ENCODE measurements around the gene PRM1. TPM values are rescaled to one million over a fixed set of nuclear protein-coding genes. Genes with fewer than 3 reads are reported as not detected.

Gene PRM1
- polyA plus RNA-seq, 3 donors from 2014 or later = not detected

DNA sequence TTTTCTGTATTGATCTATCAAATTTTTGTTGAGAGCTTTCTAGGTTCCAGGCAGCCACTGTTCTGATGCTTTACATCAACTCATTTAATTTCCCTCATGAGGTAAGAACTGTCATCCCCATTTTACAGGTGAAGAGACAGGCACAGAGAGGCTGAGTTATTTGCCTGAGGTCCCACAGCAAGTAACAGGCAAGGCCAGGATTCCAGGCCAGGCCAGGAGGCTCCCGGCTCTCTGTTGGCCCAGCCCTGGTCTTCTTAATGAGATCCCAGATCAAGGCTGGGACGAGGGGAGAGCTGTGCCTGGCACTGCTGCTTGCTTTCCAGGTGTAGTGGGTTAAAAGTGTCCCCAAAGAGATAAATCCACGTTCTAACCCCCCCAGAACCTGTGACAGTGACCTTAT is 41.7 kb upstream of the PRM1 start:
- no peak for DNase-seq
- Mint-ChIP-seq H3K27ac (no peak overlapping the region), H3K36me3 (no peaks in the 10 kb centered on the region), H3K27me3 (ENCODE audit: low read depth in 3 of 3) (peaks cover 3 to 22% (median 21%) of the 10 kb centered on the region in 3 donors), H3K9me3 (peaks cover 0 to 2% (median 0%) of the 10 kb centered on the region in 6 donors), H3K4me3 (no peak overlapping the region), H3K4me1 (peaks cover 6 to 12% of the 10 kb centered on the region in 2 donors)

DNA sequence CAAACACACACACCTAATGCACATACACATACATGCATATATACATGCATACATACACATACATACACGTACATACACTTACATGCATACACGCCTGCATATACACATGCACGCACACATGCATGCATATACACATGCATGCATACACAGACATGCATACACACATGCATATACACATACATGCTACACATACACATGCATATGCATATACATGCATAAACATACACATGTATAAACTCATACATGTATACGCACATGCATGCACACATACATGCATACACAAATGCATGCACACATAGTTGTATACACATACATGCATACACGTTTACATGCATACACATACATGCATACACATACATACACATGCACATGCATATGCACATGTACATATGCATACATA is 40.5 kb upstream of the PRM1 start:
- no peak overlapping the region for H3K27ac Mint-ChIP-seq
- H3K27me3 Mint-ChIP-seq (ENCODE audit: low read depth in 3 of 3) = peaks cover 0 to 12% (median 11%) of the 10 kb centered on the region in 3 donors
- peaks cover 0 to under 1% of the 10 kb centered on the region in 2 donors for H3K4me1 Mint-ChIP-seq
- no peak overlapping the region for H3K4me3 Mint-ChIP-seq
- no peak for DNase-seq
- no peaks in the 10 kb centered on the region for H3K36me3 Mint-ChIP-seq
- no peaks in the 10 kb centered on the region for H3K9me3 Mint-ChIP-seq

DNA sequence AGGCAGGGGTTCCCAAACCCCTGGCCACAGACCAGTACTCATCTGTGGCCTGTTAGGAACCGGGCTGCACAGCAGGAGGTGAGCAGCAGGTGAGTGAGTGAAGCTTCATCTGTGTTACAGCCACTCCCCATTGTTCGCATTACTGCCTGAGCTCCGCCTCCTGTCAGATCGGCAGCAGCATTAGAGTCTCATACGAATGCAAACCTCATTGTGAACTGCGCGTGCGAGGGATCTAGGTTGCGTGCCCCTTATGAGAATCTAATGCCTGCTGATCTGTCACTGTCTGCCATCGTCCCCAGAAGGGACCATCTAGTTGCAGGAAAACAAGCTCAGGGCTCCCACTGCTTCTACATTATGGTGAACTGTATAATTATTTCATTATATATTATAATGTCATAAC is 39.0 kb upstream of the PRM1 start:
- H3K36me3 Mint-ChIP-seq = no peaks in the 10 kb centered on the region
- no peak overlapping the region for H3K4me3 Mint-ChIP-seq
- no peaks in the 10 kb centered on the region for H3K4me1 Mint-ChIP-seq
- no peak for DNase-seq
- H3K9me3 Mint-ChIP-seq = no peaks in the 10 kb centered on the region
- peaks cover 0 to 7% (median 7%) of the 10 kb centered on the region in 3 donors for H3K27me3 Mint-ChIP-seq (ENCODE audit: low read depth in 3 of 3)
- no peak overlapping the region for H3K27ac Mint-ChIP-seq

DNA sequence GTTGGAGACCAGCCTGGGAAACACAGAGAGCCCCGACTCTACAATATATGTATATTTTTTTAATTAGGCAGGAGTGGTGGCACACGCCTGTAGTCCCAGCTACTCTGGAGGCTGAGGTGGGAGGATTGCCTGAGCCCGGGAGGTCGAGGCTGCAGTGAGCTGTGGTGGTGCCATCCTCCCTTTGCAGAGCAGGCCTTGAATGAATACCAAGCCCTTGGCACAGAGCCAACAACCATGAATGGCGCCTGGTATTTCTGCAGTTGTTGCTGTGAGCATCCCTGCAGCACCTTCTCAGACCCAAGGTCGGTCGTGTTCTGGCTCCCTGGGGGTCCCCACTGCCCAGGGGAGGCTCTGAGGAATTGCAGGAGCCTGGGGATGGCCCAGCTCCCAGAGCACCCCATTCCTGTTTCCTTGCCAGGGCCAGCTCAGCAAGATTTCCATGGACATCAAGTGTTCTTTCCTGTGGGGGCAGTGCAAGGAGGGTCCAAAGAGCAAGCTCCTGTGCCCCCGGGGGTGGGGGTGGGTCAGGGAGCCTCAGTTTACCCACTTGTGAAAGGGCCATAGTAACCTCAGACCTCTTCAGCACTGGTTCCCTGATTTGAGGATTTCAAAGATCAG is 38.5 kb upstream of the PRM1 start:
- H3K4me3 Mint-ChIP-seq = no peak overlapping the region
- DNase-seq = no peak
- H3K9me3 Mint-ChIP-seq = no peaks in the 10 kb centered on the region
- no peaks in the 10 kb centered on the region for H3K36me3 Mint-ChIP-seq
- H3K4me1 Mint-ChIP-seq = no peaks in the 10 kb centered on the region
- H3K27me3 Mint-ChIP-seq (ENCODE audit: low read depth in 3 of 3) = peaks cover 0 to 7% (median 2%) of the 10 kb centered on the region in 3 donors
- H3K27ac Mint-ChIP-seq = no peak overlapping the region

DNA sequence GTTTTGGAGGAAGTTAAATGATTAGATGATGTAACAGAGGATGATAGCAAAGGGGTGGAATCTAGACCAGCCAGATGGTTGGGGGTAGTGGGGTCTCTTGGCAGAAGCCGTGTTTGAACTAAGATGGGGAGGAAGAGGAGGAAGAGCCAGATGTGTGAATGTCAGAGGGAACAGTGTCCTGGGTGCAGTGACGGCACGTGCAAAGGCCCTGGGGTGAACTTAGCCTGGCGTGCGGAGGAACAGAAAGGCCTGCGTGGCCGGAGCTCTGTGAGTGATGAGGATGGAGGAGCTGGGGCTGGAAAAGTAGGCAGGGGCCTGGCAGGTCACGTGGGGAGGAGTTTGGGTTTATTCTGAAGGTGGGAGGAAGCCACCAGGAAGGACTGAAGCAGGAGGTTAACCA is 37.7 kb upstream of the PRM1 start:
- H3K9me3 Mint-ChIP-seq = no peaks in the 10 kb centered on the region
- H3K27me3 Mint-ChIP-seq (ENCODE audit: low read depth in 3 of 3) = peaks cover 0 to 7% (median 2%) of the 10 kb centered on the region in 3 donors
- H3K4me1 Mint-ChIP-seq = no peaks in the 10 kb centered on the region
- no peak overlapping the region for H3K4me3 Mint-ChIP-seq
- H3K27ac Mint-ChIP-seq = no peak overlapping the region
- H3K36me3 Mint-ChIP-seq = no peaks in the 10 kb centered on the region
- DNase-seq = no peak

DNA sequence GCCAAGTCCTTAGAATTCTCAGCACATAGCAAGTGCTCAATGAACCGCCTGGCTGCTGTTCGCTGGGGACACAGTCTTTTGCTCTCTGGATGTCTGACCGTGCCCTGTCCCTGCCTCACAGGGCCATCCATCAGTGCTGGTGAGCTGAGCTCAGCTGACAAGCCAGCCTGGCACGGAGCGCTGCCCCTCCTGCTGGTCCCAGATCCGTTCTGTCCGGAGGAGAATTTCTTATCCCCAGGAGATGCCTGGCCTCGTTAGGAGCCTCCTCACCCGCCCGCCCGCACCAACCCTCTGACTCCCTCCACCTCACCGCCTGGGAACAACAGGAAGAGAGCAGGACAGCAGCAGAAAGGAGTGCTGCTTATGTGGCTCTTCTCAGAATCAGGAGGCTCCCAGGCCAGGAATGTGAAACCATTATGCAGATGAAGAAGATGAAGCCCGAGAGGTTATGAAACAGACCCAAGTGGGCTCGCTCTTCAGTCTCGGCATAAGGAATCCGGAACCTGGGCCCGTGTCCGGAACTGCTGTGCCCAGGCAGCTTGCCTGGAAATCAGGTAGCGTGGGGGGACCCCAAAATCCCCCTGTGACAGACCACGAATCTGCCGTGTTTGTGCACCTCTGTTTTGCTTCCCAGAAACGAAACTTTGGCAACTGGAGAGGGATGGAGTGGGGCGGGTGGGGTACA is 35.3 kb upstream of the PRM1 start:
- H3K27ac Mint-ChIP-seq = no peak overlapping the region
- H3K4me1 Mint-ChIP-seq = peaks cover 13 to 15% of the 10 kb centered on the region in 2 donors
- no peak overlapping the region for H3K4me3 Mint-ChIP-seq
- H3K27me3 Mint-ChIP-seq (ENCODE audit: low read depth in 3 of 3) = peaks cover 2 to 9% (median 2%) of the 10 kb centered on the region in 3 donors
- no peak for DNase-seq
- no peaks in the 10 kb centered on the region for H3K9me3 Mint-ChIP-seq
- H3K36me3 Mint-ChIP-seq = no peaks in the 10 kb centered on the region

DNA sequence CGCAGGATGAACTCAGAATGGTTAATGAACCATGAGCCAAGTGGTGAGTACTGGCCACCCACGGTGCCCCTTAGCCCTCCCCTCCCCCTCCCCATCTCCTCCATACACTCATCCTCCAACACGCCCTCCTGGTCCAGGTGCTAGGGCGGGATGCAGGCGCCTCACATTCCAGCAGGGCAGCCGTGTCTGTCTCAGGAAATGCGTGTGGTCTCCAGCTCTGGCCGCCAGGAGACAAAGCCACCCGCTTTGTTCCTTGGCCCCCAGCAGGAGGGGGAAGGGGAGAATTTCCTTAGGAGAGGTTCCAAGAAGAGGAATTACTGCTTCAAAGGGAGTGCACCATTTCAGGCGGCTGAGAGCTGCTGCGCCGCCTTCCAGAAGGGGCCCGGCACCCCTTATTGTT is 34.4 kb upstream of the PRM1 start:
- no peaks in the 10 kb centered on the region for H3K36me3 Mint-ChIP-seq
- H3K9me3 Mint-ChIP-seq = no peaks in the 10 kb centered on the region
- H3K4me1 Mint-ChIP-seq = peaks cover 23 to 24% of the 10 kb centered on the region in 2 donors
- peaks cover 2 to 9% (median 2%) of the 10 kb centered on the region in 3 donors for H3K27me3 Mint-ChIP-seq (ENCODE audit: low read depth in 3 of 3)
- H3K4me3 Mint-ChIP-seq = no peak overlapping the region
- H3K27ac Mint-ChIP-seq = no peak overlapping the region
- DNase-seq = no peak

DNA sequence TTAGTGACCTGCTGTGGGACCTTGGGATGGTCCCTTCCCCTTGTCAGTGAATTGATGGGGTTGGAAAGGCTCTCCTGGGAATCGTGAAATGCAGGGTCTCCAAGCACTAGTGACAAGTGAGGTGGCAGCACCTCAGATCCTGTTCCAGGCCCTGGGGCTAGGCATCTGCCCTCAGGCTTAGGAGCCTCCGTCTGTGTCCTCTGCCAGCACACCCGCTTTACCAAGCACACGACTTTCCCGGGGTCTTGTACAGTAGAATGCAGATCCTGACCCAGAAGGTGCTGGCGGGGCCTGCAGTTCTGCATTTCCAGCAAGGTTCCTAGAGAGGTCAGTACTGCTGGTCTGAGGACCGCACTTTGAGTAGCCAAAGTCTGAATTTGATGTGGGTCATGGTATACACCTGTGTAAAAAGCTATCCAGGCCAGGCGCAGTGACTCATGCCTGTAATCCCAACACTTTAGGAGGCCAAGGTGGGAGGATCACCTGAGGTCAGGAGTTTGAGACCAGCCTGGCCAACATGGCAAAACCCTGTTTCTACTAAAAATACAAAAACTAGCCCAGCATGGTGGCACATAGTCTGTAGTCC is 33.3 kb upstream of the PRM1 start:
- Mint-ChIP-seq H3K27me3 (ENCODE audit: low read depth in 3 of 3) (peaks cover 2 to 12% (median 3%) of the 10 kb centered on the region in 3 donors), H3K4me1 (peaks cover 24 to 25% of the 10 kb centered on the region in 2 donors), H3K36me3 (no peaks in the 10 kb centered on the region), H3K9me3 (no peaks in the 10 kb centered on the region), H3K4me3 (no peak overlapping the region), H3K27ac (no peak overlapping the region)
- DNase-seq = no peak

DNA sequence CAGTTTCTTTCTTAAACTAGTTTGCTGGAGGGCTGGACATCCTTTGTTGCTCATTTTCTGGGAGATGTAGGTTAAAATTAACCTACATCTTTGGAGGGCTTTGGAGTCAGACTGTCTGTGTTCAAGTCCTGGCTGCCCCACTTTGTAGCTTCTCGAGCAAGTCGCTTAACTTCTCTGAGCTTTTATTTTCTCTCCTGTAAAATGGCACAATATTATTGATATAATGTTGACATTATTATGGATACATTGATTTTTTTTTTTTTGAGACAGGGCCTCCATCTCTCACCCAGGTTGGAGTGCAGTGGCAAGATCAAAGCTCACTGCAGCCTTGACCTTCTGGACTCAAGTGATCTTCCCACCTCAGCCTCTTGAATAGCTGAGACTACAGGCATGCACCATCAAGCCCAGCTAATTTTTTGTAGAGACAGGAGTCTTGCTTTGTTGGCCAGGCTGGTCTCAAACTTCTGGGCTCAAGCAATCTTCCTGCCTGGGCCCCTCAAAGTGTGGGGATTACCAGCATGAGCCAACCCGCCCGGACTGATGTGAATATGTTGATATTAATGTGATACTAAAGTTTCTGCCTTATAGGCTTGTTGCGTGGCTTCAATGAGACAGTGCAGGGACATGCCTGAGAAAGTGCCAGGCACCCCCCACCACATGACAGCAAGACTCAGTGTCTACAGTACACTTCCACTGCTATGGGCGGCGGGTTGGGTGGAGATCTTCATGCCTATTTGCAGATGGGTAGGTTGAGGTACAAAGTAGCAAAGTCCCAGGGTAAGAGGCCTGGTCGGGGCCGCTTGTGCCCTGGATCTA is 32.6 kb upstream of the PRM1 start:
- Mint-ChIP-seq H3K4me3 (no peak overlapping the region), H3K4me1 (peaks cover 24 to 25% of the 10 kb centered on the region in 2 donors), H3K27ac (peak overlapping the region in 1 of 6 donors; percentile 34), H3K36me3 (no peaks in the 10 kb centered on the region), H3K27me3 (ENCODE audit: low read depth in 3 of 3) (peaks cover 2 to 10% (median 3%) of the 10 kb centered on the region in 3 donors), H3K9me3 (no peaks in the 10 kb centered on the region)
- DNase-seq = no peak

DNA sequence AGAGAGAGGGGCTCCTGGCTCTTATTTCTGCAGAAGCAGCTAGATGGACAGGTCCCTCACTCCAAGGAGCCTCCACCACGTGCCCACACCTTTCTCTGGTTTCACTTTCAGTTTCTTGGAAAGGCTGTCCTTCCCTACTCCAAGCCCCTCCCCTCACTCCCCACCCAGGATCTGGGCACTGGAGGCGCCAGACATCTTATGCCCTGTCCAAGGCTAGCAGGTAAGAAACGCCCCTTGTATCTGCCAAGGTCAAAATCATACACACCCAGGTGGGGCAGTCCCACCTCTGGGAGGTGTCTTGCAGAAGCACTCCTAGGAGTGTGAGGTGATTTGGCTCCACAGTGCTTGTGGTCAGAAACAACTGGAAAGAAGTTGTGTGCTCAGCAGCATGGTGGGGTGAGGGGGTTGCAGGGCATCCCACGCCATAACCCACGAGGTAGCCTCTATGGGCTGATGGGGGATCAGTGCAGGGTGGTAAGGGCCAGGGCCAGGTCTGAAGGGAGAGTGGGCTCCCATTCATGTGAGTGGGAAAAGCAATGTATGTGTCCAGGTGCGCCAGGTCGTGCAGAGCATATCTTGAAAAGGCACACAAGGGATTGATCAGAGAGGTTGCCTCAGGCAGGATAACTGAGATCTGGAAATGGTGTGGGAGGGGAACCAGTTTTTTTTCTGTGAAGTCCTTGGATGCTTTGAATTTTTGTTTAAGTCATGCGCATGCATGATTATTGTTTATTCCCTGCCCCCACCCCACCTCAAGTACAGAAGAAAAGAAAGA is 31.8 kb upstream of the PRM1 start:
- no peaks in the 10 kb centered on the region for H3K9me3 Mint-ChIP-seq
- no peak overlapping the region for H3K27ac Mint-ChIP-seq
- peak overlapping the region in 1 of 5 donors; percentile 25 for H3K4me3 Mint-ChIP-seq
- H3K4me1 Mint-ChIP-seq = peaks cover 24 to 25% of the 10 kb centered on the region in 2 donors
- H3K36me3 Mint-ChIP-seq = no peaks in the 10 kb centered on the region
- H3K27me3 Mint-ChIP-seq (ENCODE audit: low read depth in 3 of 3) = peaks cover 2 to 7% (median 3%) of the 10 kb centered on the region in 3 donors
- peak in 1 of 3 donors; percentile 27 for DNase-seq

DNA sequence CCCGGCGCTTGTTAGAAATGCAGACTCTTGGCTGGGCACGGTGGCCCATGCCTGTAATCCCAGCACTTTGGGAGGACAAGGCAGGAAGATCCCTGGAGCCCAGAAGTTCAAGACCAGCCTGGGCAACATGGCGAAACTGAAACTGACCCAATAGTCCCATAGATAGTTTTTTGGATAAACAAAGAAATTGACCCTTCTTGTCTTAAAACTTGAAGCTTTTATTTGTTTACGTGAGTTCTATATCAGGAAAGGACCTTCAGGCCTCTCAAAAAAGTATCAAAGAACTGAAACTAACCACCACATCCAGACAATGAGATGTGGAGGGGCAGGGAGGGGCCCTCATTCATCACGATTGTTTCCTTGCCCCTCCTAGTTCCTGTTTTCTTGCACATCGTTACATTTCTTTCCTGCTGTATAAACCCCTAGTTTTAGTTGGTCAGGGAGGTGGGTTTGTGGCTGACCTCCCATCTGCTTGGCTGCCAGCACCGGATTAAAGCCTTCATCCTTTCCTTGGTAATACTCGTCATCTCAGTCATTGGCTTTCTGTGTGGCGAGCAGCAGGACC is 29.9 kb upstream of the PRM1 start:
- DNase-seq = peak; percentile 40 to 52 (median 41)
- peak overlapping the region in 5 of 6 donors; percentile 22 to 83 (median 60) for H3K27ac Mint-ChIP-seq
- H3K9me3 Mint-ChIP-seq = no peaks in the 10 kb centered on the region
- no peaks in the 10 kb centered on the region for H3K36me3 Mint-ChIP-seq
- peaks cover 2 to 14% (median 7%) of the 10 kb centered on the region in 3 donors for H3K27me3 Mint-ChIP-seq (ENCODE audit: low read depth in 3 of 3)
- H3K4me3 Mint-ChIP-seq = peak overlapping the region; percentile 30 to 50 (median 35)
- peaks cover 24 to 25% of the 10 kb centered on the region in 2 donors for H3K4me1 Mint-ChIP-seq

DNA sequence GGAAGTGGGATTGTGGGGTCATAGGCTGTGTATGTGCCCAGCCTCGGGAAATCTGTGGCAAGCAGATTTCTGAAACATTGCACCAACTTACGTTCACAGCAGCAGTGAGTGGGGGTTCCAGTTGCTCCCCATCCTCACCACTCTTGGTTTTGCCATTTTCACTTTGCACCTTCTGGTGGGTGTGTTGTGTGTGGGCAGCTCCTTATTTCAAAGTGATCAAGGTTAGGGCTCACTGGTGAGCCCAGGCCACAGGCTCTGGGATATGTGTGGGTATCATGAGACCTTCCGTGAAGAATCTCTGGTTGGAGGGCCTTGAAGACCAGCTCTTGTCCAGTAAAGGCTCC is 29.5 kb upstream of the PRM1 start:
- H3K27ac Mint-ChIP-seq = peak overlapping the region in 1 of 6 donors; percentile 74

More for the DNA sequence above, 29.5 kb upstream of the PRM1 start:
- Mint-ChIP-seq H3K9me3 (no peaks in the 10 kb centered on the region), H3K4me3 (no peak overlapping the region), H3K36me3 (no peaks in the 10 kb centered on the region), H3K27me3 (ENCODE audit: low read depth in 3 of 3) (peaks cover 2 to 14% (median 7%) of the 10 kb centered on the region in 3 donors), H3K4me1 (peaks cover 24 to 25% of the 10 kb centered on the region in 2 donors)
- DNase-seq = no peak
